Activated CD8-positive, alpha-beta T cell treated with anti-CD3 and anti-CD28 coated beads, Interleukin-2, amount 10 ng/mL, durations not matched to agents 7 days and 5 days (primary cell): ENCODE results near the gene POLA1. TPM values are rescaled to one million over a fixed set of nuclear protein-coding genes. Genes with fewer than 3 reads are reported as not detected.
A peak's percentile ranks its signal among the peaks of the same experiment; 100 is the strongest.
"Not testable (repeated sequence)": the region's sequence is repeated elsewhere in the genome, so short reads cannot be mapped to it uniquely, and the experiment has no call there.

Experiments used
- ATAC-seq: fragments of 150-1000 bp; cut with Tn5 transposase; one replicate; pipeline ENCODE4 v1.10.0; 2021; ENCODE audit warnings: moderate library complexity
- CTCF ChIA-PET: fragments of 350-600 bp; sonication (Branson Sonifier 250); formaldehyde crosslinking; loops from one replicate; lab custom pipeline; 2021; ENCODE audit warnings: antibody characterized with exemption; lab: Charles Lee
- POLR2A ChIA-PET: fragments of 350-600 bp; sonication (Branson Sonifier 250); formaldehyde crosslinking; loops from one replicate; lab custom pipeline; 2021; ENCODE audit warnings: antibody characterized with exemption; lab: Charles Lee
- DNase-seq: peaks from one replicate; pipeline ENCODE4 v3.0.0-alpha.2; 2020
- H3K27ac Mint-ChIP-seq: one replicate; pipeline ENCODE4 v1.8.0; 2021; ENCODE audit warnings: mild to moderate bottlenecking, mixed read lengths
- H3K27me3 Mint-ChIP-seq: one replicate; pipeline ENCODE4 v1.8.0; 2021; ENCODE audit warnings: low read depth, mixed read lengths
- H3K36me3 Mint-ChIP-seq: one replicate; pipeline ENCODE4 v1.8.0; 2021; ENCODE audit warnings: low read depth, mixed read lengths
- H3K4me1 Mint-ChIP-seq: one replicate; pipeline ENCODE4 v1.8.0; 2021; ENCODE audit warnings: low read depth, mixed read lengths
- H3K4me3 Mint-ChIP-seq: one replicate; pipeline ENCODE4 v1.8.0; 2021; ENCODE audit warnings: mild to moderate bottlenecking, mixed read lengths
- H3K9me3 Mint-ChIP-seq: one replicate; pipeline ENCODE4 v1.8.0; 2022; ENCODE audit warnings: mixed read lengths; ENCODE audit not compliant: insufficient read depth
- total RNA-seq, 2 experiments: library from RNA; stranded (reverse); gene quantifications; one replicate each; pipeline ENCODE4 v1.2.3, GENCODE V29; 2021

The POLA1 gene, protein sequence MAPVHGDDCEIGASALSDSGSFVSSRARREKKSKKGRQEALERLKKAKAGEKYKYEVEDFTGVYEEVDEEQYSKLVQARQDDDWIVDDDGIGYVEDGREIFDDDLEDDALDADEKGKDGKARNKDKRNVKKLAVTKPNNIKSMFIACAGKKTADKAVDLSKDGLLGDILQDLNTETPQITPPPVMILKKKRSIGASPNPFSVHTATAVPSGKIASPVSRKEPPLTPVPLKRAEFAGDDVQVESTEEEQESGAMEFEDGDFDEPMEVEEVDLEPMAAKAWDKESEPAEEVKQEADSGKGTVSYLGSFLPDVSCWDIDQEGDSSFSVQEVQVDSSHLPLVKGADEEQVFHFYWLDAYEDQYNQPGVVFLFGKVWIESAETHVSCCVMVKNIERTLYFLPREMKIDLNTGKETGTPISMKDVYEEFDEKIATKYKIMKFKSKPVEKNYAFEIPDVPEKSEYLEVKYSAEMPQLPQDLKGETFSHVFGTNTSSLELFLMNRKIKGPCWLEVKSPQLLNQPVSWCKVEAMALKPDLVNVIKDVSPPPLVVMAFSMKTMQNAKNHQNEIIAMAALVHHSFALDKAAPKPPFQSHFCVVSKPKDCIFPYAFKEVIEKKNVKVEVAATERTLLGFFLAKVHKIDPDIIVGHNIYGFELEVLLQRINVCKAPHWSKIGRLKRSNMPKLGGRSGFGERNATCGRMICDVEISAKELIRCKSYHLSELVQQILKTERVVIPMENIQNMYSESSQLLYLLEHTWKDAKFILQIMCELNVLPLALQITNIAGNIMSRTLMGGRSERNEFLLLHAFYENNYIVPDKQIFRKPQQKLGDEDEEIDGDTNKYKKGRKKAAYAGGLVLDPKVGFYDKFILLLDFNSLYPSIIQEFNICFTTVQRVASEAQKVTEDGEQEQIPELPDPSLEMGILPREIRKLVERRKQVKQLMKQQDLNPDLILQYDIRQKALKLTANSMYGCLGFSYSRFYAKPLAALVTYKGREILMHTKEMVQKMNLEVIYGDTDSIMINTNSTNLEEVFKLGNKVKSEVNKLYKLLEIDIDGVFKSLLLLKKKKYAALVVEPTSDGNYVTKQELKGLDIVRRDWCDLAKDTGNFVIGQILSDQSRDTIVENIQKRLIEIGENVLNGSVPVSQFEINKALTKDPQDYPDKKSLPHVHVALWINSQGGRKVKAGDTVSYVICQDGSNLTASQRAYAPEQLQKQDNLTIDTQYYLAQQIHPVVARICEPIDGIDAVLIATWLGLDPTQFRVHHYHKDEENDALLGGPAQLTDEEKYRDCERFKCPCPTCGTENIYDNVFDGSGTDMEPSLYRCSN (N-terminal part only)
- 10 to 100 TPM; 37.0 to 38.2 TPM for total RNA-seq

DNA sequence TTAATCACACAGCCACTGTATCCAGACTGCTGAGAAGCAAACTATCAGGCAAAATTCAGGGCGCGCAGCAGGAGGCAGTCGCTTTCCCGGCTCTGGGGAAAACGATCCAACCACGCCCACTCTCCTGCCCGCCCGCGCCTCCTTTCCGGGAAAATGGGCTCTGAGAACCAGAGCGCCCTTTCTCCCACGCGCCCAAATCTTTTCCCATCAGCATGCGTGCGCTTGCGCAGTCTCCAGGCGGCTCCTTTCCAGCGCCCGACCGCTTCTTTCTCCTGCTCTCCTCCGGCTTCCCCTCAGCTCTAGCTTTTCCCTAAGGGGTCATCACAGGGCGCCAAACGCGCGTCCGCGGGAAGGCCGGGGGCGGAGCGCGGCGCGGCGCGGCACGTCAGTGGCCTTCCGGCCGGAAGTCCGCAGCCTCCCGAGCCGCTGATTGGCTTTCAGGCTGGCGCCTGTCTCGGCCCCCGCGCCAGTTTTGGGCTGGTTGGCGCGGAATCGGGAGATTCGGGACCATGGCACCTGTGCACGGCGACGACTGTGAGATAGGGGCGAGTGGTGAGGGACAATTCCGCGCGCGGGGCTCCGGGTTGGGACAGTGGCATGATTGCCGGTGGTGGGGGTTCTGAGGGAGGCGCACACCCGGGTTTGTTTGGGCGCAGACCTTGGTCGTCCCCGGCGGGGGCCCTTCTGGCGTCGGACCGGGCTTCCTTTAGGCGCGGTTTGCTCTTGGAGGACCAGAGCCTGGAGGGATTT lies at the start of gene POLA1:
POLA1 (plus strand) TSS at position 466 of the 750 bp plus-strand sequence; CDS start at position 510, 44 bp downstream.
- POLR2A ChIA-PET, result no interaction called here
- H3K9me3 Mint-ChIP-seq, result no peaks in the 10 kb centered on the region
- H3K4me3 Mint-ChIP-seq, result peak within 1 kb of the TSS; percentile 90

DNA sequence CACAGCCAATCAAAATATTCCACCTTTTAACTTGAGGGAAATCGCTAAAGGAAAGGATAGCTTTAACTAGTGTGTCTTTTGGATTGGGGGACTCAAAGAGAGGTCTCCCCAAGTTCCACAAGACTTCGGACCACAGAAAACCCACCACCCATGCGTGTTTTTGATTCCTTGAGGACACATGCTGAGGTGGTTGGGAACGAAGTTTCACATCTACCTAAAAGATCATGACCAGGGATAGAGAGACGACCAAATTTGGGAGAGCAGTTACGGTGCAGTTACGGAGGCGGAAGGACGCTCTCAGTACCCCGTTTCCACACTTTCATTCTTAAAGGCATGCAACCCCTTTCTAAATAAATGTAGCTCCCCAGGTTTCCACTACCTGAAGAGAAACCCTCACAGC lies 47.7 kb upstream of the POLA1 start:
- H3K9me3 Mint-ChIP-seq, result no peaks in the 10 kb centered on the region
- H3K27ac Mint-ChIP-seq, result no peak overlapping the region
- H3K27me3 Mint-ChIP-seq, result peaks cover 20% of the 10 kb centered on the region
- ChIA-PET CTCF (no interaction called here), POLR2A (no interaction called here)
- DNase-seq, result no peak
- ATAC-seq, result no peak
- H3K4me1 Mint-ChIP-seq, result peaks cover 15% of the 10 kb centered on the region
- H3K4me3 Mint-ChIP-seq, result peak overlapping the region; percentile 34
- H3K36me3 Mint-ChIP-seq, result no peaks in the 10 kb centered on the region

More for the DNA sequence above, at the start of gene POLA1:
- CTCF ChIA-PET, result no interaction called here
- Mint-ChIP-seq H3K36me3 (peaks cover 16% of the 10 kb centered on the region), H3K27ac (peak within 1 kb of the TSS; percentile 94), H3K4me1 (peaks cover 20% of the 10 kb centered on the region), H3K27me3 (peaks cover 3% of the 10 kb centered on the region)
- peak; percentile 96 for ATAC-seq
- peak; percentile 77 for DNase-seq

- H3K9me3 Mint-ChIP-seq, result no peaks in the 10 kb centered on the region
- ChIA-PET POLR2A (no interaction called here), CTCF (no interaction called here)
- DNase-seq (no peak), ATAC-seq (peak; percentile 35)
- no peaks in the 10 kb centered on the region for H3K36me3 Mint-ChIP-seq
- H3K27me3 Mint-ChIP-seq, result peaks cover 20% of the 10 kb centered on the region
- H3K4me1 Mint-ChIP-seq, result peaks cover 15% of the 10 kb centered on the region
- peak overlapping the region; percentile 57 for H3K4me3 Mint-ChIP-seq
- H3K27ac Mint-ChIP-seq, result no peak overlapping the region
Measured at GRCh38 chrX:24646745-24647182, 47.0 kb upstream of the POLA1 start.

- DNase-seq (peak; percentile 71), ATAC-seq (peak; percentile 100)
- Mint-ChIP-seq H3K36me3 (no peaks in the 10 kb centered on the region), H3K4me1 (peaks cover 15% of the 10 kb centered on the region), H3K9me3 (no peaks in the 10 kb centered on the region), H3K27me3 (peaks cover 20% of the 10 kb centered on the region), H3K27ac (no peak within 1 kb of the TSS), H3K4me3 (peak within 1 kb of the TSS; percentile 57)
- ChIA-PET CTCF (no interaction called here), POLR2A (no interaction called here)
Measured at GRCh38 chrX:24647257-24648058, 46.3 kb upstream of the POLA1 start, which contains the start of gene PCYT1B. PCYT1B (minus strand) TSS chrX:24647347; CDS start chrX:24647105, 242 bp downstream.

DNA sequence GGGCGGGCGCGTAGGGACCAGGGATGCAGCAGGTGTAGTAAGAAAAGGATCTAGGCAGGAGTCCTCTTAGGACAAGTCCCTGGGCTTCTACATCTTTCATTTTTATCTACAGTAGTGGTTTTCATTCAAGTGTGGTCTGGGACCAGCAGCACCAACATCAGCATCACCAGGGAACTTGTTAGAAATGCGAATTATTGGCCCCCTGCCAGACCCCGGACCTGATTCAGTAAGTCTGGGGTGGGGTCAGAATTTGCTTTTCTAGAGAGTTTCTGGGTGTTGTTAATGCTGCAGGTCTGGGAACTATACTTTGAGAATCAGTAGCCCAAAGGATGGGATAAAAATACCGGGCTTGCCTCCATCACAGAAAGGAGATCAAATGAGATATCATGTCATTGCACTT lies 45.2 kb upstream of the POLA1 start:
- DNase-seq (no peak), ATAC-seq (no peak)
- peaks cover 20% of the 10 kb centered on the region for H3K27me3 Mint-ChIP-seq
- no peak overlapping the region for H3K27ac Mint-ChIP-seq
- POLR2A ChIA-PET, result no interaction called here
- no peaks in the 10 kb centered on the region for H3K9me3 Mint-ChIP-seq
- no peaks in the 10 kb centered on the region for H3K36me3 Mint-ChIP-seq
- CTCF ChIA-PET, result no interaction called here
- H3K4me3 Mint-ChIP-seq, result no peak overlapping the region
- peaks cover 15% of the 10 kb centered on the region for H3K4me1 Mint-ChIP-seq

DNA sequence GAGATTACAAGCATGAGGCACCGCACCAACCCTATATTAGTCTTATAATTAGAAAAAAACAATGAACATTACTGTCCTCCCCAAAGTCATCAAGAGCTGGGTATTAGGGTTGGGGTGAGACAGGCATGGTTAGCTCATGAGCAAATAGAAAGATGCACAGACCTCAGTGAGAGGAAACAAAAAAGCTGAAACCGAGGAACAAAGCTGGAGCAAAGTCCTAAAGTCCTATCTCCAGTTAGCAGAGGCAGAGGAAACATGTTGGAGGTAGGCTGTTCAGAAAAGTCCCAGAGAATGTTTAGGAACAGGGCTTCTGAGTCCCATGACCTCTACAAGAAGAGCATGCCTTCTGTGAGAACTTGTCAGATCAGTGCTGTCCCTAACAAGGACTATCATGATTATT lies 41.9 kb upstream of the POLA1 start:
- no peak for ATAC-seq
- no peak overlapping the region for H3K4me3 Mint-ChIP-seq
- no peaks in the 10 kb centered on the region for H3K36me3 Mint-ChIP-seq
- no peaks in the 10 kb centered on the region for H3K9me3 Mint-ChIP-seq
- H3K27ac Mint-ChIP-seq, result no peak overlapping the region
- peaks cover 9% of the 10 kb centered on the region for H3K27me3 Mint-ChIP-seq
- peaks cover 9% of the 10 kb centered on the region for H3K4me1 Mint-ChIP-seq
- ChIA-PET CTCF (no interaction called here), POLR2A (no interaction called here)
- no peak for DNase-seq

DNA sequence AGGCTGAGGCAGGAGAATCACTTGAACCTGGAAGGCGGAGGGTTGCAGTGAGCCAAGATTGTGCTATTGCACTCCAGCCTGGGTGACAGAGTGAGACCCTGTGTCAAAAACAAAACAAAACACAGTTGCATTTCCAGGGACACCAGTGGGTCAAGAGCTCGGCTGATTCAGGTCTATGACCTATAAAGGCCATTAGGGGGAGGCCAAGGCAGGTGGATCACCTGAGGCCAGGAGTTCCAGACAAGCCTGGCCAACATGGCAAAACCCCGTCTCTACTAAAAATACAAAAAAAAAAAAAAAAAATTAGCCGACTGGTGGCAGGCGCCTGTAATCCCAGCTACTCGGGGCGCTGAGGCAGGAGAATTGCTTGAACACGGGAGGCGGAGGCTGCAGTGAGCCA lies 38.0 kb upstream of the POLA1 start:
- DNase-seq, POLR2A ChIA-PET, H3K4me1 Mint-ChIP-seq, H3K36me3 Mint-ChIP-seq, CTCF ChIA-PET, H3K4me3 Mint-ChIP-seq, H3K27ac Mint-ChIP-seq, H3K27me3 Mint-ChIP-seq, H3K9me3 Mint-ChIP-seq, ATAC-seq: not testable (repeated sequence)

- DNase-seq (no peak), ATAC-seq (no peak)
- Mint-ChIP-seq H3K9me3 (no peaks in the 10 kb centered on the region), H3K4me3 (no peak overlapping the region), H3K27me3 (peaks cover 5% of the 10 kb centered on the region), H3K27ac (no peak overlapping the region), H3K4me1 (no peaks in the 10 kb centered on the region), H3K36me3 (no peaks in the 10 kb centered on the region)
- CTCF ChIA-PET, result no interaction called here
- POLR2A ChIA-PET, result no interaction called here
Measured at GRCh38 chrX:24657671-24658386, 35.9 kb upstream of the POLA1 start.

GRCh38 chrX:24658421-24658820 lies 35.3 kb upstream of the POLA1 start:
- Mint-ChIP-seq H3K27me3 (peaks cover 5% of the 10 kb centered on the region), H3K27ac (no peak overlapping the region), H3K4me1 (no peaks in the 10 kb centered on the region), H3K36me3 (no peaks in the 10 kb centered on the region), H3K9me3 (no peaks in the 10 kb centered on the region), H3K4me3 (no peak overlapping the region)
- no peak for DNase-seq
- ATAC-seq, result no peak
- ChIA-PET POLR2A (no interaction called here), CTCF (no interaction called here)

DNA sequence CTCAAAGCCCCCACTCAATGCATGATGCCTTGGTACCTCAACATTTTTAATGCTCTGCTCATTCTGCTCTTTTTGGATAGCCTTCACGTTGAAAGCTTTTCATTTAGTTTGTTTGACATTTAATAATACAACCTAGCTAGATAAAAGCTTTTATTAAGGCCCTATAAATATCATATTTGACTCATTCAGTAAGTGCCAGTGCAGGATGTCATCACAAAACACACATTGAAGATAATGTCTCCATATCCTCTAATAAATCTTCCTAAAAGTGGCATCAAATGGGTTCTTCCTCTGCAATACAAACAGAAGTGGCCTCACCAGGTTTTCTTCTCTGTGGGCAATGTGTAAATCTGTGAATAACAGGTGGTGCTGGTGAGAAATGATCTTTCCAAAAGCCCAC lies 34.6 kb upstream of the POLA1 start:
- no peaks in the 10 kb centered on the region for H3K9me3 Mint-ChIP-seq
- no peaks in the 10 kb centered on the region for H3K4me1 Mint-ChIP-seq
- POLR2A ChIA-PET, result no interaction called here
- no peak overlapping the region for H3K27ac Mint-ChIP-seq
- H3K27me3 Mint-ChIP-seq, result peaks cover 5% of the 10 kb centered on the region
- CTCF ChIA-PET, result no interaction called here
- H3K36me3 Mint-ChIP-seq, result no peaks in the 10 kb centered on the region
- H3K4me3 Mint-ChIP-seq, result no peak overlapping the region
- ATAC-seq, result no peak
- DNase-seq, result no peak
